Muscle layer of duodenum (tissue), 2 donors: ENCODE results near the gene ALG1.

Source experiments
- H3K27ac ChIP-seq: one replicate; pipeline ENCODE4 v1.7.0; 2013; ENCODE audit warnings: mild to moderate bottlenecking, low read length
- H3K27me3 ChIP-seq: one replicate; pipeline ENCODE4 v1.7.0; 2013; ENCODE audit warnings: low read depth, mild to moderate bottlenecking, control low read depth, low read length
- H3K36me3 ChIP-seq, 2 donors: one replicate each; pipeline ENCODE4 v1.7.0; 2013; ENCODE audit warnings: low read length in 2 of 2, control low read depth in 1 of 2, mild to moderate bottlenecking in 1 of 2; ENCODE audit not compliant: insufficient read depth in 2 of 2, control insufficient read depth in 1 of 2
- H3K4me1 ChIP-seq, 2 donors: one replicate each; pipeline ENCODE4 v1.7.0; 2013; ENCODE audit warnings: low read length in 2 of 2, mild to moderate bottlenecking in 2 of 2, control low read depth in 1 of 2, moderate library complexity in 1 of 2; ENCODE audit not compliant: insufficient read depth in 2 of 2, control insufficient read depth in 1 of 2
- H3K4me3 ChIP-seq, 2 donors: one replicate each; pipeline ENCODE4 v1.7.0; 2013; ENCODE audit warnings: low read length in 2 of 2, low read depth in 1 of 2, mild to moderate bottlenecking in 1 of 2
- H3K9me3 ChIP-seq, 2 donors: one replicate each; pipeline ENCODE4 v1.7.0; 2013; ENCODE audit warnings: low read length in 2 of 2, control low read depth in 1 of 2, mild to moderate bottlenecking in 1 of 2; ENCODE audit not compliant: control insufficient read depth in 1 of 2
- donor health status: healthy.

ALG1 gene

GRCh38 chr16:5071681-5072333, at the start of gene ALG1:
Gene ALG1, plus strand, starts transcription at chr16:5071843. Its CDS starts 7 bp downstream, at chr16:5071850.
- peak within 1 kb of the TSS; percentile 81 to 86 for H3K4me3 ChIP-seq
- no peaks in the 10 kb centered on the region for H3K27me3 ChIP-seq
- peaks cover 9 to 19% of the 10 kb centered on the region in 2 donors for H3K36me3 ChIP-seq
- no peaks in the 10 kb centered on the region for H3K9me3 ChIP-seq
- peaks cover 7 to 10% of the 10 kb centered on the region in 2 donors for H3K4me1 ChIP-seq
- H3K27ac ChIP-seq: peak within 1 kb of the TSS; percentile 79

- H3K27ac ChIP-seq: no peak overlapping the region
These were observed 49.1 kb upstream of the ALG1 start for GRCh38 chr16:5022521-5022920.

GRCh38 chr16:5024632-5025031, 47.0 kb upstream of the ALG1 start:
- H3K4me3 ChIP-seq: no peak overlapping the region
- no peaks in the 10 kb centered on the region for H3K4me1 ChIP-seq
- H3K36me3 ChIP-seq: peaks cover 0 to 28% of the 10 kb centered on the region in 2 donors
- no peaks in the 10 kb centered on the region for H3K9me3 ChIP-seq
- H3K27me3 ChIP-seq: no peaks in the 10 kb centered on the region
- no peak overlapping the region for H3K27ac ChIP-seq

More at GRCh38 chr16:5022521-5022920, 49.1 kb upstream of the ALG1 start:
- no peaks in the 10 kb centered on the region for H3K4me1 ChIP-seq
- peaks cover 0 to 9% of the 10 kb centered on the region in 2 donors for H3K36me3 ChIP-seq
- H3K27me3 ChIP-seq: no peaks in the 10 kb centered on the region
- H3K4me3 ChIP-seq: no peak overlapping the region
- no peaks in the 10 kb centered on the region for H3K9me3 ChIP-seq

- no peaks in the 10 kb centered on the region for H3K27me3 ChIP-seq
These were observed 46.4 kb upstream of the ALG1 start for GRCh38 chr16:5025171-5025632.

GRCh38 chr16:5026664-5027063, 45.0 kb upstream of the ALG1 start:
- no peak overlapping the region for H3K27ac ChIP-seq

More at GRCh38 chr16:5025171-5025632, 46.4 kb upstream of the ALG1 start:
- Histone ChIP-seq H3K36me3 (peaks cover 0 to 34% of the 10 kb centered on the region in 2 donors), H3K4me3 (no peak overlapping the region), H3K4me1 (no peaks in the 10 kb centered on the region), H3K9me3 (no peaks in the 10 kb centered on the region), H3K27ac (no peak overlapping the region)

GRCh38 chr16:5027086-5027485, 44.6 kb upstream of the ALG1 start:
- Histone ChIP-seq H3K4me1 (peaks cover 0 to under 1% of the 10 kb centered on the region in 2 donors), H3K27me3 (no peaks in the 10 kb centered on the region), H3K9me3 (no peaks in the 10 kb centered on the region), H3K36me3 (peaks cover 0 to 38% of the 10 kb centered on the region in 2 donors), H3K4me3 (no peak overlapping the region), H3K27ac (no peak overlapping the region)

More at GRCh38 chr16:5026664-5027063, 45.0 kb upstream of the ALG1 start:
- H3K4me1 ChIP-seq: no peaks in the 10 kb centered on the region
- H3K36me3 ChIP-seq: peaks cover 0 to 38% of the 10 kb centered on the region in 2 donors
- no peak overlapping the region for H3K4me3 ChIP-seq
- H3K27me3 ChIP-seq: no peaks in the 10 kb centered on the region
- H3K9me3 ChIP-seq: no peaks in the 10 kb centered on the region

GRCh38 chr16:5027575-5028235, 43.9 kb upstream of the ALG1 start:
- no peak overlapping the region for H3K4me3 ChIP-seq
- no peaks in the 10 kb centered on the region for H3K9me3 ChIP-seq
- peaks cover 0 to 7% of the 10 kb centered on the region in 2 donors for H3K4me1 ChIP-seq
- H3K27me3 ChIP-seq: no peaks in the 10 kb centered on the region
- no peak overlapping the region for H3K27ac ChIP-seq
- H3K36me3 ChIP-seq: peaks cover 0 to 38% of the 10 kb centered on the region in 2 donors

- no peak overlapping the region for H3K4me3 ChIP-seq
These were observed 42.6 kb upstream of the ALG1 start for GRCh38 chr16:5028950-5029475.

GRCh38 chr16:5030251-5030870, 41.3 kb upstream of the ALG1 start:
- H3K4me1 ChIP-seq: peaks cover 6 to 27% of the 10 kb centered on the region in 2 donors
- no peaks in the 10 kb centered on the region for H3K9me3 ChIP-seq
- peaks cover 0 to 38% of the 10 kb centered on the region in 2 donors for H3K36me3 ChIP-seq
- H3K27ac ChIP-seq: no peak overlapping the region
- H3K27me3 ChIP-seq: no peaks in the 10 kb centered on the region
- H3K4me3 ChIP-seq: no peak overlapping the region

More at GRCh38 chr16:5028950-5029475, 42.6 kb upstream of the ALG1 start:
- no peaks in the 10 kb centered on the region for H3K27me3 ChIP-seq
- H3K27ac ChIP-seq: no peak overlapping the region
- H3K4me1 ChIP-seq: peaks cover 1 to 17% of the 10 kb centered on the region in 2 donors
- H3K36me3 ChIP-seq: peaks cover 0 to 38% of the 10 kb centered on the region in 2 donors
- H3K9me3 ChIP-seq: no peaks in the 10 kb centered on the region

- Histone ChIP-seq H3K9me3 (no peaks in the 10 kb centered on the region), H3K4me1 (peaks cover 6 to 27% of the 10 kb centered on the region in 2 donors), H3K36me3 (peaks cover 0 to 38% of the 10 kb centered on the region in 2 donors), H3K27me3 (no peaks in the 10 kb centered on the region), H3K4me3 (no peak overlapping the region), H3K27ac (no peak overlapping the region)
These were observed 40.0 kb upstream of the ALG1 start for GRCh38 chr16:5031601-5032000.

GRCh38 chr16:5032748-5033167, 38.9 kb upstream of the ALG1 start:
- Histone ChIP-seq H3K4me1 (peaks cover 6 to 27% of the 10 kb centered on the region in 2 donors), H3K4me3 (peak overlapping the region; percentile 94 to 100), H3K27me3 (no peaks in the 10 kb centered on the region), H3K36me3 (peaks cover 0 to 27% of the 10 kb centered on the region in 2 donors), H3K9me3 (no peaks in the 10 kb centered on the region), H3K27ac (no peak overlapping the region)
